ENCODE data around the gene MBD4.

GRCh38 chr3:129389572-129389937 is 50.2 kb downstream of the MBD4 start:
- TF ChIP-seq CTCF (conservative IDR thresholded peaks at IDR 0.05) (no peak), ZFX (IDR thresholded peaks at IDR 0.05) (no peak)

All from C4-2B (cell line).